Neural progenitor cell (in vitro differentiated cells): ENCODE results near the gene GPR132.

ENCODE experiments used
- CTCF ChIP-seq: fragments of 200-600 bp; sonication (generic); IDR thresholded peaks from 2 replicates; pipeline ENCODE4 v1.5.1; 2017; ENCODE audit warnings: antibody characterized with exemption, mild to moderate bottlenecking
- EZH2 ChIP-seq: fragments of 200-600 bp; sonication (generic); IDR thresholded peaks from 2 replicates; pipeline ENCODE4 v1.6.1; 2017; ENCODE audit warnings: antibody characterized with exemption, mild to moderate bottlenecking, moderate library complexity
- EZH2phosphoT487 ChIP-seq: fragments of 200-600 bp; sonication (generic); IDR thresholded peaks from 2 replicates; pipeline ENCODE4 v1.6.1; 2017; ENCODE audit warnings: antibody characterized with exemption

- TF ChIP-seq CTCF: no peak
- no peak for TF ChIP-seq EZH2
- no peak for TF ChIP-seq EZH2phosphoT487
These were observed 13.1 kb downstream of the GPR132 start for GRCh38 chr14:105052110-105052458.
